ENCODE measurements around the gene TAC4.

The TAC4 gene

GRCh38 chr17:49848019-49848473 is at the start of gene TAC4:
TSS of gene TAC4 (minus strand) at chr17:49848069. CDS start at chr17:49848017, 52 bp downstream.
- DNase-seq (ENCODE audit: low read depth) = no peak

- DNase-seq (ENCODE audit: low read depth) = no peak
These were observed 49.0 kb upstream of the TAC4 start for GRCh38 chr17:49896860-49897259.

- no peak for DNase-seq (ENCODE audit: low read depth)
These were observed 48.4 kb upstream of the TAC4 start for GRCh38 chr17:49896222-49896621.

- no peak for DNase-seq (ENCODE audit: low read depth)
These were observed 47.9 kb upstream of the TAC4 start for GRCh38 chr17:49895812-49896211.

GRCh38 chr17:49894761-49895160 is 46.9 kb upstream of the TAC4 start:
- no peak for DNase-seq (ENCODE audit: low read depth)

GRCh38 chr17:49891694-49892389 is 44.0 kb upstream of the TAC4 start:
- DNase-seq (ENCODE audit: low read depth) = no peak

- no peak for DNase-seq (ENCODE audit: low read depth)
These were observed 43.4 kb upstream of the TAC4 start for GRCh38 chr17:49891271-49891670.

GRCh38 chr17:49890852-49891251 is 43.0 kb upstream of the TAC4 start:
- no peak for DNase-seq (ENCODE audit: low read depth)

GRCh38 chr17:49890077-49890821 is 42.4 kb upstream of the TAC4 start:
- DNase-seq (ENCODE audit: low read depth) = no peak

- no peak for DNase-seq (ENCODE audit: low read depth)
These were observed 41.6 kb upstream of the TAC4 start for GRCh38 chr17:49889500-49889899.

- no peak for DNase-seq (ENCODE audit: low read depth)
These were observed 40.0 kb upstream of the TAC4 start for GRCh38 chr17:49887744-49888360.

GRCh38 chr17:49887086-49887743 is 39.3 kb upstream of the TAC4 start:
- no peak for DNase-seq (ENCODE audit: low read depth)

GRCh38 chr17:49886036-49886435 is 38.2 kb upstream of the TAC4 start:
- no peak for DNase-seq (ENCODE audit: low read depth)

- no peak for DNase-seq (ENCODE audit: low read depth)
These were observed 34.6 kb upstream of the TAC4 start for GRCh38 chr17:49882434-49882833.

GRCh38 chr17:49881054-49881402 is 33.2 kb upstream of the TAC4 start:
- DNase-seq (ENCODE audit: low read depth) = no peak

- peak; percentile 36 for DNase-seq (ENCODE audit: low read depth)
These were observed 32.6 kb upstream of the TAC4 start for GRCh38 chr17:49880291-49881053.

- no peak for DNase-seq (ENCODE audit: low read depth)
These were observed 31.3 kb upstream of the TAC4 start for GRCh38 chr17:49878931-49879904.

GRCh38 chr17:49875685-49876084 is 27.8 kb upstream of the TAC4 start:
- no peak for DNase-seq (ENCODE audit: low read depth)

- DNase-seq (ENCODE audit: low read depth) = no peak
These were observed 27.0 kb upstream of the TAC4 start for GRCh38 chr17:49874911-49875310.

- DNase-seq (ENCODE audit: low read depth) = no peak
These were observed 26.1 kb upstream of the TAC4 start for GRCh38 chr17:49873926-49874325.

- no peak for DNase-seq (ENCODE audit: low read depth)
These were observed 25.6 kb upstream of the TAC4 start for GRCh38 chr17:49873466-49873865.
